Measurements from ENCODE around the gene SLIT1.

SLIT1 gene

DNA sequence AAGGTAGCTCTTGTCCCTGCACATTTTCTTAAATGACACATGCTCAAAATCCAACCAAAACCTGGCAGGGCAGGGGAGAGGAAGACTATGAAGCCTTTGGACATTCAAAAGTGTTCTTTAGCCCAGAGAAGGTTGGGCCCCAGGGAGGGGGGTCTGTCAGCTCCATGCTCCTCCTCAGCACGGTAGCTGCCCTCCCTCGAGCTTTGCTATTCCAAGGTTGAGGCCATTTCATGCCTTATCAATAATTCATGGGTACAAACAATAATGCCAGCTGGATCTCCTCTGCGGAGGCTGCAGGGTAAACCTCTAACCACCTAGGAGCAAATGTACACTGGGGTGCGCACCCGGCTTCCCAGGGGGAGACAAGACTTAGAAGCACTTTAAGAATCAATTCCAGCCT, 61.5 kb downstream of the SLIT1 start:
- Mint-ChIP-seq H3K4me1 (no peaks in the 10 kb centered on the region), H3K27ac (no peak overlapping the region), H3K36me3 (no peaks in the 10 kb centered on the region), H3K4me3 (no peak overlapping the region), H3K27me3 (peaks cover 7% of the 10 kb centered on the region), H3K9me3 (no peaks in the 10 kb centered on the region)

DNA sequence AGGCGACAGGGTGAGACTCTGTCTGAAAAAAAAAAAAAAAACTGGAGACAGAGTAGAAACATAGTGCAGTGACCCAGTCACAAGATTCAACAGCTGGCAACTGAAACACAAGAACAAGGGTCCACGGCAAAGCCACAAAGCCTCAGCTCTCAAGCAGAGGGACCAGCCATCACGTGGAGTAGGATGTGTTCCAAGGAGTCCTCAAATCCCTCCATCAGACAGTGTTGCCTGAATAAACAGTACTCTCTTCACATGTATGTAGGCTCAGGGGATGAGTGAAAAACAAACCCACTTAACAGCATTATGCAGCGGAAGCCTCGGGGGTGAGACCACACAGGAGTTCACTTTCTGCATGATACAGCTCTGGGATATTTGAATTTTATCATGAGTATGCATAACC, 62.0 kb downstream of the SLIT1 start:
- Mint-ChIP-seq H3K4me1 (no peaks in the 10 kb centered on the region), H3K9me3 (no peaks in the 10 kb centered on the region), H3K36me3 (no peaks in the 10 kb centered on the region), H3K27me3 (peaks cover 7% of the 10 kb centered on the region), H3K4me3 (no peak overlapping the region), H3K27ac (no peak overlapping the region)

DNA sequence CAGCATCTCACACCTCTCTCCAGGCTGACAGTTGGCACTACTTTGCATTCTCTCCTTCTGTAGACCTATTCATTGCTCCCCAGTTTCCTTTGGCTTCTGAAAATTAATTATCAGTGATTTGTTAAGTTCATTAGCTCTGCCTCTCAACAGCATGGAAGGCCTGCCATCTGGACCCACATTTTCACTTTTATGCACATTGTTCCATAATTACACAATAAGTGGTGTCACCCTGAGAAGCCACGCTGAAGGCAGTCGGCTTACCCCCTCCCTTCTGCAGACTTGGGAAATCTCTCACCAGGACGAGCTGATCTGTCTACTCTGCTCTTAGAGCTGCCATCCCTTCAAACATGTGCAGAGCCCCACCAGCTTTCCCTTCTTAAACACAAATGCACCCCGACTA, 64.7 kb downstream of the SLIT1 start:
- peaks cover 10% of the 10 kb centered on the region for H3K27me3 Mint-ChIP-seq
- no peak overlapping the region for H3K27ac Mint-ChIP-seq
- no peaks in the 10 kb centered on the region for H3K36me3 Mint-ChIP-seq
- no peak overlapping the region for H3K4me3 Mint-ChIP-seq
- no peaks in the 10 kb centered on the region for H3K9me3 Mint-ChIP-seq
- no peaks in the 10 kb centered on the region for H3K4me1 Mint-ChIP-seq

DNA sequence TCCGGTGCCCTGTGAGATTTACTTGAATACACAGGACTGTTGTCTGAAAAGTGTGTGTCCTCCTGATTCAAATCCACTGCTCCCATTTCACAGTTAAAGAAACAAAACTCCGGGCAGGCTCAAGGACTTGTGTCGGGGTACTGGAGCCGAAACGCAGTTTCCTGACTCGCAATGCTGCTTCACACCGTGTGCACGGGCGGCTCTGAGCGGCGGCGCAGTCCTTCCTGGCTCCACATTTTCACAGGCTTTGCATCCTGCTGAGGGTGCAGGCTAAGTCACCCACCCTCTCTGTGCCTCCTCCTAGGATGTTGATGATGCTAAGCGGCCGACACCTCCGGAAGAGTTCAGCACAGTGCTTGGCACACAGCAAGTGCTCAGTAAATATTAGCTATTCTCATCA, 65.4 kb downstream of the SLIT1 start:
- H3K27ac Mint-ChIP-seq, result no peak overlapping the region
- no peak overlapping the region for H3K4me3 Mint-ChIP-seq
- H3K4me1 Mint-ChIP-seq, result no peaks in the 10 kb centered on the region
- no peaks in the 10 kb centered on the region for H3K36me3 Mint-ChIP-seq
- H3K27me3 Mint-ChIP-seq, result peaks cover 11% of the 10 kb centered on the region
- no peaks in the 10 kb centered on the region for H3K9me3 Mint-ChIP-seq

DNA sequence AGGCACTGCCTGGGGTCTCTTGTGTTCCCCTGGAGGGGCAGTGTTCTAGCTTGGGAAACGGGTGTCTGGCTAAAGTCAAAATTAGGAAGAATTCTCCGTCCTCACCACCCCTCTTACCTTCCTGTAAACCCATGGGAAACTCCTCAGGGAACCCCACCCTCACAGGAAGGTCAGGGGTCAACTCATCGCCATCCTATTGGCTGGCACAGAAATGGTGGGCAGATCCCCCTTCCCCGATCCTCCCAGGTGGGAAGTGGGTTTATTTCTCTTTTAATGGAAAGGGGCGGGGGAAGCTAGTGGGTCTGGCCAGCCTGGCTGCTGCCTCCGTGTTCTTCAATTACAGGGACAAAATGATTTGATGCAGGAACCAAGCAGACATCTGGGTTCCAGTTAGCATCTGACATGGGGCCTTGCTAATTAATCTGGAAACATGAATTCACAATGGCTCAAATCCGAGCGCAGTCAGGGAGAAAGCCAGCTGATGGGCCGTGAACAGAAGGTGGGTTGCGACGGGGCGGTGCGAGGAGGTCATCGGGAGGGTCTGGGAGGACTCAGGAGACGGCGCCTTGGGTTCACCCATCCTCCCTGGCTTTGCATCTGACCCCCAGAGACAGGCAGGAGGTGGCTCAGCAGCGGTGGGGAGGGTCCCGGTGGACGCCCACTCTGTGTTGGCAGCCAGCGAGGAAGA, 66.6 kb downstream of the SLIT1 start:
- Mint-ChIP-seq H3K36me3 (no peaks in the 10 kb centered on the region), H3K27ac (no peak overlapping the region), H3K9me3 (no peaks in the 10 kb centered on the region), H3K27me3 (peaks cover 11% of the 10 kb centered on the region), H3K4me1 (no peaks in the 10 kb centered on the region), H3K4me3 (no peak overlapping the region)

DNA sequence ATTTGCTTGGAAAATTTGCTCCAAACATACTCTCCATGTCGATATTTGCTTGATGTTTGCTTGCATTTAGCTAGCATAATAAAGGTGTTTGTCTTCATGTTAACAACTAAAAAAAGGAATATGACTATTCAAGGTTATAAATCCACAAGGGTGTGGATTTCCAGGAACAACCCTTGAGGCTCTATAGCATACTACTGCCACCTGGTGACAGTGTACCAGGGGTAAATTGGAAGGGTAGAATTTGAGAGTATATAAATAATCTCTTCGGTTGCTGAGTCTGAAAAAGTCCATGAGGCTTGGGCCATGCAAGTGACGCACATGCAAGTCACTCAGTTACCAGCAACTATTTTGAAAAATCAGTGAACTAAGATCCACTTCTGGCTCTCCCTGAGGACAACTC, 68.4 kb downstream of the SLIT1 start:
- Mint-ChIP-seq H3K4me1 (no peaks in the 10 kb centered on the region), H3K9me3 (no peaks in the 10 kb centered on the region), H3K27me3 (peaks cover 11% of the 10 kb centered on the region), H3K27ac (no peak overlapping the region), H3K36me3 (no peaks in the 10 kb centered on the region), H3K4me3 (no peak overlapping the region)

DNA sequence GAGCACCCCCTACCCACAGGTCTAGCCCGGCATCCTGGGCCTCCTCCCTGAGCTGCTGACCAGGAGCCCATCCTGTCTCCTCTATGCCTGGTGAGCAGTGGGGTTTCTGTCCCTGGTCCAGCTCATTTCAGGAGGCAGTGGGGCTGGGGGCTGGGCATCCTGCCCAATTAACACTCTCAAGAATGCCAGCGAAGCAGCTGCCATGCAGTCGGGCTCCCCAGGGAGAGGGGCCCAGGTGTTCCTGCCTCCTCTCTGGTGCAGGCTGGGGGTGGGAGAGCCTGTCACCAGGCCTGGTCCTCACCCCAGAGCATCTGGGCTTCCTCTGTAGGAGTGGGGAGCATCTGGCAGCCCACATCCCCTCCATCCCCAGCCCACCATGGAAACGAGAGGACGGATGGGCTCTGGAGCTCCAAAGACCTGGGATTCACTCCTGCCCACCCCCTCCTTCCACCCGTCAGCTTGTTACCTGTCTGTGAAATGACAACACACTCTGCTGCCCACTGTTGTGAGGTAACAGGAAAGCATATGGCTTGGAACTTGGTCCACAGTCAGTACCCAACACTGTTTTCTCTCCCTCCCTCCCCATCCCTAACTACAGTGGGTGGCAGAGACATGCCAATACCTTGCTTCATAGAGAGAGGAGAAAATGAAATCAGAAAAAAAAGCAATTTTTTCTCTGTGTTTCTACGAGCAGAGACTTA, 69.1 kb downstream of the SLIT1 start:
- H3K27me3 Mint-ChIP-seq, result peaks cover 9% of the 10 kb centered on the region
- no peak overlapping the region for H3K4me3 Mint-ChIP-seq
- no peaks in the 10 kb centered on the region for H3K9me3 Mint-ChIP-seq
- H3K4me1 Mint-ChIP-seq, result no peaks in the 10 kb centered on the region
- no peaks in the 10 kb centered on the region for H3K36me3 Mint-ChIP-seq
- H3K27ac Mint-ChIP-seq, result no peak overlapping the region

DNA sequence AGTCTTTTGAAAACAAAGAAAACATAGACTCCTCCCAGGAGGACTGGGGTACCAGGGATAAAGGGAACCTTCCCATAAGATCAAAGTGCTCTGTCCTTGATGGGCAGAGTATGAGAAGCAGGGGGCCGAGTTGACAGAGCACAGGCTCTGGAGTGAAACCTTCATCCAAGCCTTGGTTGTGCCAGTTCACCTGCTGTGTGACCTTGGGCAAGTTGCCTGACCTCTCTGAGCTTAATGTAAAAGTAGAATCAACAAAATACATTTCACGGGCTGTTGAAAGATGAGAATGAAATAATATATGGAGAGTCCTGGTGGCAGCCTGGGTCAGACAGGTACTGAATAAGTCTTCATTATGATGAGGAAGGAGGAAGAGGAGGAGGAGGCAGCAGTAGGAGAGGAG, 69.9 kb downstream of the SLIT1 start:
- Mint-ChIP-seq H3K36me3 (no peaks in the 10 kb centered on the region), H3K9me3 (no peaks in the 10 kb centered on the region), H3K4me3 (no peak overlapping the region), H3K27me3 (peaks cover 5% of the 10 kb centered on the region), H3K4me1 (no peaks in the 10 kb centered on the region), H3K27ac (no peak overlapping the region)

DNA sequence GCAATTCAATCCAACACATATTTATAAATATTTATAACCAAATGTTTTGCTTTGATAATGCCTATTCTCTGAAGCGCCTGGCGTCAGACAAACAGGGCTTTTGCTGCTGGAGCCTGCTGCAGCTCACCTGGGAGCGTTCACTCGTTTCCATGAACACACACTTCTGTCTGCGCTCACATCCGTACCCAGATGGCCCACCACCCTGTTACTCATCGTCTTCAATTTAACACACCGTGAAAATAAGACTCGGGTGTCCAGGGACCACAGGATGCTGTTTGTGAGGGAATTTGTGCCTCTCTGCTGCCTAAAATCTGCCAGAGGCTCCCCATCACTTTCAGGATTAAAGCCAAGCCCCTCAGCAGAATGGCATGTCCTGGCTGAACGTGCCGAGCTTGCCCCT, 74.1 kb downstream of the SLIT1 start:
- H3K4me3 Mint-ChIP-seq, result no peak overlapping the region
- no peaks in the 10 kb centered on the region for H3K9me3 Mint-ChIP-seq
- no peak overlapping the region for H3K27ac Mint-ChIP-seq
- H3K4me1 Mint-ChIP-seq, result no peaks in the 10 kb centered on the region
- no peaks in the 10 kb centered on the region for H3K36me3 Mint-ChIP-seq
- peaks cover 4% of the 10 kb centered on the region for H3K27me3 Mint-ChIP-seq

DNA sequence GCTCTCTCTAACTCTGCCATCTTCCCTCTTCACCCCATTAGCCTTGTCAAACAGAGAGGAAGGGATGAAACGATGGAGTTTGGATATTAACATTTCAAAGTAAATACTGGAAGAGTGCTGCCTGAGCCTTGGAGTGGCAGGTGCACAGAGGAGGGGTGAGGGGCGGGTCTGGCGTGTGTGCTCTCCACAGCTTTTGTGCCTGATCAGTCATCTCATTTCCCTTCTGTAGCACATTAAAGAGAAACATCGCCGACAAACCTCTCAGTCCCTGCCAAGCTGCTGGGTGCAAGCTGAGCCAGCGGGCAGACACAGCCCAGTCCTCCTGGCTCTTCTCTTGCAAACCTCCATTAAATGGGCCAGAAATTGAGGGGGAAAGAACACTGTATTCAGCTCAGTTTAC, 76.2 kb downstream of the SLIT1 start:
- Mint-ChIP-seq H3K9me3 (no peaks in the 10 kb centered on the region), H3K4me1 (no peaks in the 10 kb centered on the region), H3K4me3 (no peak overlapping the region), H3K27ac (no peak overlapping the region), H3K27me3 (peaks cover 3% of the 10 kb centered on the region), H3K36me3 (no peaks in the 10 kb centered on the region)

DNA sequence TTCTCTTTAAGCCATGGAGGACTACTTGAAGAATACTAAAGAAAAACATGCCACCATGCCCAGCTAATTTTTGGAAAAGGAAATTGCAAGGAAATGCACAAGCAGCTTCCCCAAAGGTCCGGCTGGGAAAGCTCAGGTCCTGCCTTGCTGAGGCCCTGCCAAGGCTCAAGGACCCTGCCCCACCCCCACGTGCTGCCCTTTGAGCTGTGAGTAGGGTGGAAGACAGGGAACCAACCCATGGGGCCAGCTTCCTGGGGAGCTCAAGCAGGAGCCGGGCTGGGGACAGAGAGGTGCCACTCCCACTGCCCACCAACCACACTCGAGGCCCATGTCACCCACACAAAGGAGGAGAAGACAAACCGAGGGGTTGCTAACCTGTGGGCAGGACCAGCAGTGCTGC, 78.2 kb downstream of the SLIT1 start:
- H3K9me3 Mint-ChIP-seq, result no peaks in the 10 kb centered on the region
- no peak overlapping the region for H3K27ac Mint-ChIP-seq
- no peak overlapping the region for H3K4me3 Mint-ChIP-seq
- H3K36me3 Mint-ChIP-seq, result no peaks in the 10 kb centered on the region
- H3K4me1 Mint-ChIP-seq, result no peaks in the 10 kb centered on the region
- H3K27me3 Mint-ChIP-seq, result peaks cover 3% of the 10 kb centered on the region

DNA sequence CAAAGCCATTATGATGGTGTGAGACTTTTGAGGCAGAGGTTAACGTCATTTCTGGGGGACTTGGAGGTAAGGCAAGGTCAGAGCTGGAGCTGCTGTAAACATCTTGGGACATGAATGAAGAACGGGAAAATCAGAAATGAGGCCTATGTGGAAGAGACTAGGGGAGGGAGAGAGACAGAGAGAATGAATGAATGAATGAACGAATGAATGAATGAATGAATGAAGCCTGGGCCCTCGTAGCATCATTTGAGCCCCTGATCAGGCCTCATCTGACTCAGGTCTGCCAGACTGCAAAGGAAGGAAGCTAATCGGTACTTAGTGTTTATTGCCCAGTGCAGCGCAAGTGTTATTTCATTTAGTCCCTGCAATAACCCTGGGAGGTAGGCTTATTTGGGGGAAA, 79.6 kb downstream of the SLIT1 start:
- H3K27ac Mint-ChIP-seq, result no peak overlapping the region
- peaks cover 3% of the 10 kb centered on the region for H3K27me3 Mint-ChIP-seq
- no peak overlapping the region for H3K4me3 Mint-ChIP-seq
- H3K36me3 Mint-ChIP-seq, result no peaks in the 10 kb centered on the region
- no peaks in the 10 kb centered on the region for H3K4me1 Mint-ChIP-seq
- no peaks in the 10 kb centered on the region for H3K9me3 Mint-ChIP-seq

DNA sequence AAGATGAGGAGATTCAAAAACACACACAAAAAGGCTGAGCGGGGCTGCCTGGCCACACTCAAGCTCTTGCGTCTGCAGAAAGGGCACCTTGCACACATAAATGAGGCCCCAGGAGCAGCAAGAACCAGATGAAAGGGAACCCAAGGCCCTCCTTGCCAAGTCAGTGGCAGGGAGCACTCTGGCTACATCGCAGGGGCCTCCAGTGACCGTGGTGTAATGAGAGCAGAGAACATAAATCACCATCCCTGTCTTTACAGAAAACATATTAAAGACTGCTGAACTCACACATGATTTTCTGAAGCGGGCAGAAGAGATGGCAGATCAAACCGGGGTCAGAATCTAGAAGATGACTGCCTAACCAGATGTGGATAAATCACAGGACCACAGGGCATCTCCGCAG, 80.5 kb downstream of the SLIT1 start:
- Mint-ChIP-seq H3K4me3 (no peak overlapping the region), H3K36me3 (no peaks in the 10 kb centered on the region), H3K4me1 (no peaks in the 10 kb centered on the region), H3K27me3 (peaks cover 3% of the 10 kb centered on the region), H3K27ac (no peak overlapping the region), H3K9me3 (no peaks in the 10 kb centered on the region)

DNA sequence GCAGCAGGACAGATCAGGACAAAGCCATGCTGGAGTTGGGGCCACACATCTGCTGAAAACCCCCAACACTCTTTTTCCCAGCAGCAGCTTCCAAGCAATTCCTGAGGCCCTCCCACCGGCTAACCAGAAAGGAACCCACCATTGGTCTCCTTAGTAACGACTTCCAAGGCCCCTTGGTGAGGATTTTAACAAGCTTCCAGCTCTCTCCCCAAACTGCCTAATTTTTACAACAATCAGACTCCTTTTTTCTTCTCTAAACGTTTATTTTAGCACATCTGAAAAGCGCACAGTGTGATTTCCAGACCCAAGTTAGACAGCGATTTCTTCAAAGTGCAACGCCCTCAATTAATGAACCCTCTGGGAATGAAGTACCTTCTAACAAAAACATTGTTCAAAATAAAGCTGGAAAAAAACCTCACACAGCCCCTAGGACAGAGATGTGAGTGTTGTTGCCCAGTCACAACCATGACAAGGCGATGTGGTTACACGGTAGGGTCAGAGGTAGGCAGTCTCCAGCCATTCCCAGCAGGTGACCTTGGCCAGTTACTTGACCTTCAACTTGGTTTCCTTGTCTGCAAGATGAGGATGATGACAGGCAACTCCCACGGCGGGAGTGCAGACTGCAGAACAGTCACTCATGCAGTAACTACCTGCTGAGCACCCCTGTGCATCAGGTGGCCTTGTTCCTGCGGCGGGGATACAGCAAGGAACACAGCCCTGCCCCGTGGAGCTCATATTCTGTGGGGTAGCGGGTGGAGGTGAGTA, 82.3 kb downstream of the SLIT1 start:
- no peaks in the 10 kb centered on the region for H3K27me3 Mint-ChIP-seq
- H3K9me3 Mint-ChIP-seq, result no peaks in the 10 kb centered on the region
- H3K36me3 Mint-ChIP-seq, result no peaks in the 10 kb centered on the region
- H3K4me1 Mint-ChIP-seq, result no peaks in the 10 kb centered on the region
- no peak overlapping the region for H3K27ac Mint-ChIP-seq
- H3K4me3 Mint-ChIP-seq, result no peak overlapping the region

DNA sequence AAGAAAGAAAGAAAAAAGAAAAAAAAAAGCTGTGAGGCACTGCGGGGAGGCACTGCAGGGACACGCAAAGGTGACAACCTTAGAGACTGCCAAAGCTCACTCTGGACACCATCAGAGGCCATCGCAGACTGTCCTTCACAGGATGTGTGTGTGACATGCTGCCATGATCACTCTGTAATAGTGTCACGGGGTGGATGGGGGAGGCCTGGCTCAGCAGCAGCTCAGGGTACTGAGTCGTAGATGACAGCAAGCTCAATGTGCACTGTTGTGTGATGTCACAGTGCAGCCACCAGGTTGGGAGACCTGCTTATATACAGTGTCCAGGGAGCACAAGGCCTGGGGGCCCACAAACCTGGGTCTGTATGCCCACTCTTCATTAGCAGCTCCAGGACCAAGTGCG, 83.3 kb downstream of the SLIT1 start:
- Mint-ChIP-seq H3K4me3 (no peak overlapping the region), H3K36me3 (no peaks in the 10 kb centered on the region), H3K9me3 (no peaks in the 10 kb centered on the region), H3K4me1 (no peaks in the 10 kb centered on the region), H3K27ac (no peak overlapping the region), H3K27me3 (no peaks in the 10 kb centered on the region)

DNA sequence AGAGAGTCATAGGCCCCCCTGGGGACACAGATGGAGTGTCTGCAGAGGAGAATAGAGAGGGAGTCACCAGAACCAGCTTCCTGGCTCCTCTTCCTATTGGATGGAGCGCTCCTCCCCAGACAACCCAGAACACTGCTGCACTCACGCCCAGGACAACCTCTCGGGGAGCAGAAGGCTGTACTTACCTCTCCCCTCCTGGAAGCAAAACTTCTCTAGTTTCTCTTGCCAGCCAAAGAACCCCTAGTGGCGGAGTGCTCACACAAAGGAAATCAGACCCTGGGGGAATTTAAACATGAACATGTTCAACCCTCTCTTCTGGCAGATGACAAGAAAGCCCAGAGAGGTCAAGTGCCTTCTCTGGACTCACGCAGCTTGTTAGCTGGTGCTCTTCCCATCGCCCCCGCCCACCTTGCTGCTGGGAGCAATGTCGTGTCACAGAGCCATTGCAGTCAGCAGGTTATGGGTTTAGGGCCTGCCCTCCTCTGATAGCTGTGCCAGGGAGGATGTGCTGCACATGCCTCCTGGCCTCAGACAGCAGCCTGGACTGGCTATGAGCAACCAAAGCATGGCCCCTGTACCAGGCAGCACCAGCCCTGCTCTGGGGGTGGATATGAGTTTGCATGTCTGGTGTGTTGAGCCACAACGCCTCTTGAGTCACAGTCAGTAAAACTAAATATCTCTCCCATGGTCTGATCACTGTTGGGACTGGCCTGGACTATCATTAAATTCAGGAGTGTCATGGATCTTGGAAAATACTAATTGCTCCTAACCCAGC, 84.4 kb downstream of the SLIT1 start:
- Mint-ChIP-seq H3K9me3 (no peaks in the 10 kb centered on the region), H3K36me3 (no peaks in the 10 kb centered on the region), H3K27ac (no peak overlapping the region), H3K4me1 (peaks cover 2% of the 10 kb centered on the region), H3K27me3 (no peaks in the 10 kb centered on the region), H3K4me3 (no peak overlapping the region)

Data from activated naive CD4-positive, alpha-beta T cell treated with anti-CD3 and anti-CD28 coated beads, Interleukin-2, amount 50 U/mL, for 24 hours (primary cell).